Sciatic nerve (tissue), 2 donors: ENCODE results near the gene GNG13. TPM values are rescaled to one million over a fixed set of nuclear protein-coding genes. Genes with fewer than 3 reads are reported as not detected.

Source experiments
- ATAC-seq: fragments of 200-7000 bp; cut with Tn5 transposase; one replicate; pipeline ENCODE4 v1.9.1; 2020; ENCODE audit warnings: mild to moderate bottlenecking, moderate library complexity
- DNase-seq: peaks from one replicate; pipeline ENCODE4 v3.0.0-alpha.2; 2020; ENCODE audit warnings: low spot score
- intact Hi-C: fragments of 100-400 bp; cut with DNase I; formaldehyde crosslinking; loops from one replicate; pipeline ENCODE4 v1.14.2; 2022
- total RNA-seq: library from RNA; stranded (reverse); fragmentation: NEBNext Ultra II Directional; extraction: Animal tissue kit (Norgen Biotek cat#: 25700); gene quantifications from one replicate; pipeline ENCODE4 v1.2.1, GENCODE V29; 2021
- donor health status: DM: no; HTN: no; CAD: no.
- donor health status: DM: no; HTN: no; CAD: no.

Gene GNG13
- total RNA-seq, 1 donor from 2014 or later: not detected

- intact Hi-C loops: no loop called here
- ATAC-seq (peak; percentile 15), DNase-seq (no peak)
These were observed 30.6 kb downstream of the GNG13 start for GRCh38 chr16:769934-770333.

DNA sequence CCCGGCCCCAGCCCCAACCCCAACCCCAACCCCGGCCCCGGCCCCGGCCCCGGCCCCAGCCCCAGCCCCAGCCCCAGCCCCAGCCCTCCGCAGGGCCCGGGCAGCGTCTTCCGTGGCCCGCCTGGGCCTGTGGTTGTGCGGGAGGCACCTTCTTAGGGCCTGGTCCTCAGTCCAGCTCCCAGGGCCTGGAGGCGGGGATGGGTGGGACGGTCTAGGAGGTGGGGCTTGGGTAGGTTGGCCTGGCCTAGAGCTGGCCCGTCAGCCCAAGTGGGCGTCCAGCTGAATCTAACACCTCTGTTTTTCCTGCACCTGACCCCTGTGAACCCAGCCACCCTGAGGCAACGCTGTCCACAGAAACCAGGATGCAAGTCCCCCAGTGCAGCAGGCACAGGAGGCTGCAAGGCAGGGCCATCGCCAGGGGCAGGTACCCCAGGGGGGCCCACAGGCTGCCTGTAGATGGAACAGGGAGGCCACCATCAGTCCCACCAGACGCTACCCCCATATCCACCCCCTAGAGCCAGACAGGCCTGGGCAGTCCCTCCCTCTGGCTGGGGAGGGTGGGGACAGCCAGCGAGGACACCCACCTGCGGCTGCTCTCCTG lies 31.2 kb downstream of the GNG13 start:
- DNase-seq (no peak), ATAC-seq (no peak)
- intact Hi-C loops: no loop called here

DNA sequence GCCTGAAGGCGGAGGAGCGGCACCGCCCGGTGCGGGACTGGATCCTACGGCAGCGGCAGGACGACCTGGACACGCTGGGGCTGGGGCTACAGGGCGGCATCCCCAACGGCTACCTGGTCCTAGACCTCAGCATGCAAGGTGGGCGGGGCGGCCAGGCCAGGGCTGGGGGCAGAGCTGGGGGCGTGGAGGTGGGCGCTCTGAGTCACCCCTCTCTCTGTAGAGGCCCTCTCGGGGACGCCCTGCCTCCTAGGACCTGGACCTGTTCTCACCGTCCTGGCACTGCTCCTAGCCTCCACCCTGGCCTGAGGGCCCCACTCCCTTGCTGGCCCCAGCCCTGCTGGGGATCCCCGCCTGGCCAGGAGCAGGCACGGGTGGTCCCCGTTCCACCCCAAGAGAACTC lies 32.1 kb downstream of the GNG13 start:
- intact Hi-C loops: no loop called here
- no peak for ATAC-seq
- no peak for DNase-seq

DNA sequence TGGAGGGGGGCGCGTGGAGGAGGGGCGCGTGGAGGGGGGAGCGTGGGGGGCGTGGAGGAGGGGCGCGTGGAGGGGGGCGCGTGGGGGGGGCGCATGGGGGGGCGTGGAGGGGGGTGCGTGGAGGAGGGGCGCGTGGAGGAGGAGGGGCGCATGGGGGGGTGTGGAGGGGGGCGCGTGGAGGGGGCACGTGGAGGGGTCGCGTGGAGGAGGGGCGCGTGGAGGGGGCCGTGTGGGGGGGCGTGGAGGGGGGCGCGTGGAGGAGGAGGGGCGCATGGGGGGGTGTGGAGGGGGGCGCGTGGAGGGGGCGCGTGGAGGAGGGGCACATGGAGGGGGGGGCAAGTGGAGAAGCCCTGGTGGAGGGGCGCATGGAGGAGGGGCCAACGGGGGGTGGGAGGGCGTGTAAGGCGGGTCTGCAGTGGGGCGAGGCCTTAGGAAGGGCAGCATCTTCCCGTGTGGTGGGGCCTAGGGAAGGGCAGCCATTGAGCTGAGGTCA lies 32.7 kb downstream of the GNG13 start:
- no peak for ATAC-seq

DNA sequence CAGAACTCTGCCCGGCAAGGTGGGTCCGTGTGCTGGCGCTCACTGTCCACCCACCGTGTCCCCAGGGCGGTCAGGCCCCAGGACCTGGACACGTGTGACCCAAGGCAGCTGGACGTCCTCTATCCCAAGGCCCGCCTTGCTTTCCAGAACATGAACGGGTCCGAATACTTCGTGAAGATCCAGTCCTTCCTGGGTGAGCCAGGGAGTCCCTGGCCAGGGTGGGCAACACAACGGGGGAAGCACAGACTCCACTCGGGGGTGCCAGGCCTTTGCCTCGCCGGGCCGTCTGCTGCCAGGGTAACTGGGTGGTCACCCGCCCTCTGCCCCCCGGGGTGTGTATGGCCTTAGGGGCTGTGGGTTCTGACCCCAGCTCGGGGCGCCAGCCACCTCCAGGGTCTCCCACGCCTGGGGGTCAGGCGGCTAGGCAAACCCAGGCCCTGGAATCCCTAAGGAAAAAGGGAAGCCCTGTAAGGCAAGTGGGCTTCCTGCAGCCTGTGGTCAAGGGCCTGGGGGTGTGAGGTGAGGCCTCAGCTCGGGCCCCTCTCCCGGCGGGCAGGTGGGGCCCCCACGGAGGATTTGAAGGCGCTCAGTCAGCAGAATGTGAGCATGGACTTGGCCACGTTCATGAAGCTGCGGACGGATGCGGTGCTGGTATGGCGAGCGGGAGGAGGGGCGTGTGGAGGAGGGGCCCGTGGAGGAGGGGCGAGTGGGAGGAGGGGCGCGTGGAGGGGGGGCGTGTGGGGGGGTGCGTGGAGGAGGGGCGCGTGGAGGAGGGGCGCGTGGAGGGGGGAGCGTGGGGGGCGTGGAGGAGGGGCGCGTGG lies 33.5 kb downstream of the GNG13 start:
- DNase-seq (no peak), ATAC-seq (no peak)
- intact Hi-C loops: no loop called here

More for the DNA sequence above, 32.7 kb downstream of the GNG13 start:
- intact Hi-C loops: no loop called here
- DNase-seq: no peak

DNA sequence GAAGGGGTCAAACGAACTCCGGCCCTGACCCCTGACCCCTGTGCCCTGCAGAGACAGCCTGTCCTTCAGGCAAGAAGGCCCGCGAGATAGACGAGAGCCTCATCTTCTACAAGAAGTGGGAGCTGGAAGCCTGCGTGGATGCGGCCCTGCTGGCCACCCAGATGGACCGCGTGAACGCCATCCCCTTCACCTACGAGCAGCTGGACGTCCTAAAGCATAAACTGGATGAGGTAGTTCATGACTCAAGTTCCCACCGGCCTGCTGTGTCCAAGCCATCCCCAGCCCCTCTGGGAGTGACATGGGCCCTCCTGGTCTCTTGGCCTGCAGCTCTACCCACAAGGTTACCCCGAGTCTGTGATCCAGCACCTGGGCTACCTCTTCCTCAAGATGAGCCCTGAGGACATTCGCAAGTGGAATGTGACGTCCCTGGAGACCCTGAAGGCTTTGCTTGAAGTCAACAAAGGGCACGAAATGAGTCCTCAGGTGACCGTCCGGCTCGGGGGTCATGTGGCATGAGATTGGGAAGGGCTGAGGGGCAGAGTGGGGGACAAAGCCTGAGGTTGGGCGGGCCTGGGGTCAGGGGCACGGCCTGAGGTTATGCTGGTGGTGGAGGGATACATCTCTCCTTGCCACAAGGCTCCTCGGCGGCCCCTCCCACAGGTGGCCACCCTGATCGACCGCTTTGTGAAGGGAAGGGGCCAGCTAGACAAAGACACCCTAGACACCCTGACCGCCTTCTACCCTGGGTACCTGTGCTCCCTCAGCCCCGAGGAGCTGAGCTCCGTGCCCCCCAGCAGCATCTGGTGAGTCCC lies 34.3 kb downstream of the GNG13 start:
- ATAC-seq: no peak
- intact Hi-C loops: no loop called here
- no peak for DNase-seq

GRCh38 chr16:765488-765865 lies 35.1 kb downstream of the GNG13 start:
- ATAC-seq: no peak

GRCh38 chr16:764848-765487 lies 35.6 kb downstream of the GNG13 start:
- ATAC-seq (no peak), DNase-seq (no peak)
- intact Hi-C loops: no loop called here

More at GRCh38 chr16:765488-765865, 35.1 kb downstream of the GNG13 start:
- no peak for DNase-seq
- intact Hi-C loops: no loop called here

DNA sequence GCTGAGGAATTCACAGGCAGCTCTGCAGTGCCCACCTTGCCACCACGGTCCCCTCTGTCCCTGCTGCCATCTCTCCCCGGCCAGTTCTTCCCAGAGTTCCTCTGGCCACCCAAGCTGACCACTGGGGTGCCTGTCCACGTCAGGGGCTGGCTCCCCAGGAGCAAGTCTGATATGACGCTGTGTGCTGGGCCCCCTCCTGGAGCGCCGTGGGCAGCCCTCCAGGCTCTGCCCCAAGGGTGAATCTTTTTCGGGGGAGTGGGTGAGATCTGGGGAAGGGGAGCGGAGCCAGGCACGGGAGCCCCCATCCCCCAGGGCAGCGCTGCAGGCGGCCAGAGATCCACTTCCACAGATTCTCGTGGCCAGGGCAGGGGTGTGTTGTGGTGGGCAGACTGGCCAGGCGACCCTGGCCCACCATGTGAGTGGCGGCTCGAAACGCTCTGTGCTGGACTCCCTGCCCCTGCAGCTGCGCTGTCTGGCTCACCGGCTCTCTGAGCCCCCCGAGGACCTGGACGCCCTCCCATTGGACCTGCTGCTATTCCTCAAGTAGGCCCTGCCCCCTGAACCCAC lies 36.3 kb downstream of the GNG13 start:
- ATAC-seq (no peak), DNase-seq (no peak)
- intact Hi-C loops: no loop called here

DNA sequence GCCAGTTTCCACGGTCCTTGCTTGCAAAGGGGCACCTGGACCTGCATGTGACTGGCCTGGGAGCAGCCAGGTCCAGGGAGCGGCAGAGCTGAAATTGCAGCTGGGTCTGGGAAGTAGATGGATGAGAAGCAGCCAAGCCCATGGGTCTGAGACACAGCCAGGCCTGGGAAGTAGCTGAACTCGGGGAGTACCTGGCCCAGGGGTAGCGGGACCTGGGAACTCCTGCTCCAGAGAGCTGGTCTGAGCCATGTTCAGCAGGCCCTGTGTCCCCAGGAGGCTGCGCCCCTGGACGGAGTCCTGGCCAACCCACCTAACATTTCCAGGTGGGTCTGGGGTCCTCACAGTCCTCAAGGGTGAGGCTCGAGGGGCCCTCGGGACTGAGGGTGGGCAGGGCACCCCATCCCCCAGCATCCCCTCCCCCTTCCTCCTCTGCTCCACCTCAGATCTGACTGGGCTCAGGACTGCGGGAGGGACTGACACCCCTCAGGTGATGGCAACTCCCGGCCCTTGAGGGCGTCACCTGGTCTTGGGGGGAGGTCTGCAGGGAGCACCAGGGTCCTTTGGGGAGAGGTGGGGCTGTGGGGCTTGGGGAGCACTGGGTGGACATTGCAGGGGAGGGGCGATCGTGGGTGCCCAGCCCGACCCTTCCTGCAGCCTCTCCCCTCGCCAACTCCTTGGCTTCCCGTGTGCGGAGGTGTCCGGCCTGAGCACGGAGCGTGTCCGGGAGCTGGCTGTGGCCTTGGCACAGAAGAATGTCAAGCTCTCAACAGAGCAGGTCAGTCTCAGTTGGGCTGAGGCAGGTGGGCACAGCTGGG lies 37.0 kb downstream of the GNG13 start:
- ATAC-seq (no peak), DNase-seq (no peak)
- intact Hi-C loops: no loop called here

GRCh38 chr16:762595-763268 lies 37.8 kb downstream of the GNG13 start:
- intact Hi-C loops: no loop called here
- ATAC-seq (no peak), DNase-seq (no peak)

GRCh38 chr16:761625-762513 lies 38.7 kb downstream of the GNG13 start:
- intact Hi-C loops: no loop called here
- DNase-seq (no peak), ATAC-seq (no peak)

DNA sequence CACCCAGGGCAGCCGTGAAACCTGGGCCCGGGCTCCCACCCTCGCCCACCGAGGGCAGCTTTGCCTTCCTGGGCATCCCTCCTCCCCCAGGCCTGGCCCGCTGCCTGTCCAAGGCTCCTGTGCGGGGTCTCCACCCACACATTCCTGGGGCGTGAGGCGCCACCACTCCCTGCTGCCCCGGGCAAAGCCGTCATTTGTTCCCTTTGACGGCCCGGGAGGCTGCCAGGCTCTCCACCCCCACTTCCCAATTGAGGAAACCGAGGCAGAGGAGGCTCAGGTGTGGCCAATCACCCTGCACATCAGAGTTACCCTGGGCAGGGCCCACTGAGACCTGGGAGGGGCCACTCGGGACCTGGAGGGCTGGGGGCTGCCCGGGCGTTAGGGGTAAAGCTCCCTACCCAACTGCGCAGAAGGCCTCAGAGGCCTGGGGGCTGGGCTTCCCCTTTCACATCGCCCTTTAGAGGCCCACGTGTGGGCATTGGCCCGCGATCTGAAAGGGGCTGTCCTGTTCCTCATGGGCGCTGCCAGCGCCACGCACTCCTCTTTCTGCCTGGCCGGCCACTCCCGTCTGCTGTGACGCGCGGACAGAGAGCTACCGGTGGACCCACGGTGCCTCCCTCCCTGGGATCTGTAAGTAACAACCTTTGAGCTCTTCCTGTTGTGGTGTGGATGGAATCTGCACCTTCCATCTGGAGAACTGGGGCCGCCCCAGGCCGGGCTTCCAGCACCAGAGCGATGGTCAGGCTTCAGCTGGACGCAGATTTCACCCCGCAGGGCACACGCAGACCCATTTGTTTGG lies 39.8 kb downstream of the GNG13 start, which contains the start of gene MSLN:
Gene MSLN, plus strand, starts transcription at position 190 of the 799 bp plus-strand sequence. CDS start 1,947 bp downstream, outside the sequence.
- no peak for ATAC-seq
- intact Hi-C loops: no loop called here
- no peak for DNase-seq

GRCh38 chr16:760065-760464 lies 40.5 kb downstream of the GNG13 start:
- ATAC-seq (no peak), DNase-seq (no peak)
- intact Hi-C loops: no loop called here

DNA sequence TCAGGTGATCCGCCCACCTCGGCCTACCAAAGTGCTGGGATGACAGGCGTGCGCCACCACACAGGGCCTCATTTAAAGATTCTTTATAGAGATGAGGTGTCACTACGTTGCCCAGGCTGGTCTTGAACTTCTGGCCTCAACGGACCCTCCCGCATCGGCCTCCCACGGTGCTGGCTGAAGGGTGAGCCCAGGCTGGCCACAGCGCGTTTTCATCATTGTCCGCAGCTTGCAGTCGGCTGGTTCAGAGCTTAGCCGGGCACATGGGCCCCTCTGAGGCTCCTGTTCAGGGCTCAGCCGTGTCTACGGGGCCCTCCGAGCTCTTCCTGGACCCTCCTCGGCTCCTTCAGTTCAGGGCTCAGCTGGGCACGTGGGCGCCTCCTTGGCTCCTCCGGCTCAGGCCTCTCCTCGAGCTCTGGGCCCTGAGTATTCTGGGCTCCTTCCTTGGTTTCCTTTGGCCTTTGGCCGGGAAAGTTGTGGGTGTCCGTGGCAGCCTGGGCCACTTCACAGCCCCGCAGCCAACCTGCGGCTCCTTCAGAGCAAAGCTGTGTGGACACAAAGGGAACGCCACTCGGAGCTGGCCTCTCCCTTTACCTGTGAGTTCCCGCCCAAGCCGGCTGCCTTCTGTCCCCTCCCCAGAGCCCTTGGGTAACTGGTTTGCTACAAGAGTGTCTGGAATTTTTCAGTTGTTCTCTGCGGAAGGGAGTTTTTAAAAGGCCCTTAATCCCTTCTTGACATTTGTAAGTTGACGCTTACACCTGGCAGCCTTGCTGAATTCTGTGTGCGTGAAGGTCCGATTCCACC lies 41.2 kb downstream of the GNG13 start:
- DNase-seq (no peak), ATAC-seq (no peak)
- intact Hi-C loops: no loop called here
